ENCODE data around the gene AMH. TPM values are rescaled to one million over a fixed set of nuclear protein-coding genes. Genes with fewer than 3 reads are reported as not detected.

Gene AMH
- total and polyA plus RNA-seq, 2 of the 13 experiments (the other 11 are each of a cell fraction or from before 2014, with no cell fraction given), result 0.03 to 0.18 TPM

- no peak for TF ChIP-seq ZNF30 (CRISPR knock-in tag; IDR thresholded peaks at IDR 0.05)
- TF ChIP-seq ZNF138 (CRISPR knock-in tag; IDR thresholded peaks at IDR 0.05; ENCODE audit: low read depth), result no peak
- peak; percentile 83 for TF ChIP-seq ZHX2 (IDR thresholded peaks at IDR 0.05; ENCODE audit: low read depth)
- TF ChIP-seq ZHX2 (CRISPR knock-in tag; IDR thresholded peaks at IDR 0.05; ENCODE audit: borderline replicate concordance), result no peak
- no peak for TF ChIP-seq POGZ (CRISPR knock-in tag; IDR thresholded peaks at IDR 0.05)
- TF ChIP-seq SKIL (CRISPR knock-in tag; IDR thresholded peaks at IDR 0.05; ENCODE audit: borderline replicate concordance), result no peak
- TF ChIP-seq BCL6 (CRISPR knock-in tag; IDR thresholded peaks at IDR 0.05), result no peak
- peak; percentile 80; the same call in 1 of the 2 replicates for TF ChIP-seq ZFP82 (CRISPR knock-in tag; IDR thresholded peaks at IDR 0.05; ENCODE audit: borderline replicate concordance)
- TF ChIP-seq ZNF777 (CRISPR knock-in tag; IDR thresholded peaks at IDR 0.05), result peak; percentile 43; the same call in 1 of the 2 replicates
- TF ChIP-seq USF2 (IDR thresholded peaks at IDR 0.05; ENCODE audit: low read depth, low read length), result no peak
- TF ChIP-seq USF2 (CRISPR knock-in tag; IDR thresholded peaks at IDR 0.05; ENCODE audit: borderline replicate concordance), result no peak
- no peak for TF ChIP-seq EHMT2 (IDR thresholded peaks at IDR 0.05; ENCODE audit: borderline replicate concordance, low read depth, low read length)
- TF ChIP-seq THYN1 (CRISPR knock-in tag; IDR thresholded peaks at IDR 0.05; ENCODE audit: borderline replicate concordance, low read depth), result no peak
- no peak for TF ChIP-seq FIP1L1 (IDR thresholded peaks at IDR 0.05; ENCODE audit: borderline replicate concordance, insufficient read depth, low read depth, low read length)
- no peak for TF ChIP-seq ZBTB46 (CRISPR knock-in tag; IDR thresholded peaks at IDR 0.05; ENCODE audit: borderline replicate concordance)
- no peak for TF ChIP-seq NFE2L2 (IDR thresholded peaks at IDR 0.05; ENCODE audit: low read length)
Measured at GRCh38 chr19:2269244-2270156, 20.4 kb downstream of the AMH start (continued).

Measured in HepG2 (cell line).